Caco-2 (cell line): Measurements from ENCODE around the gene PATE4. TPM values are rescaled to one million over a fixed set of nuclear protein-coding genes. Genes with fewer than 3 reads are reported as not detected.
A peak's percentile ranks its signal among the peaks of the same experiment; 100 is the strongest.

ENCODE experiments used
- BruUV-seq: library from RNA; stranded (reverse); fragments of 400-500 nt; replicated peaks from 2 replicates; lab custom pipeline; 2021; lab: Mats Ljungman, UMichigan
- CTCF ChIA-PET: fragments of 300-600 bp; sonication (Branson Sonifier 250); formaldehyde crosslinking; loops from one replicate; lab custom pipeline; 2022; ENCODE audit warnings: antibody characterized with exemption; lab: Charles Lee
- POLR2A ChIA-PET: fragments of 300-600 bp; sonication (Branson Sonifier 250); formaldehyde crosslinking; loops from one replicate; lab custom pipeline; 2022; ENCODE audit warnings: antibody characterized with exemption; lab: Charles Lee
- DNase-seq, 2 experiments: peaks; one replicate each; pipeline versions ENCODE4 v3.0.0 to v3.0.0-alpha.2; 2020 to 2022
- H3K27me3 ChIP-seq: replicated peaks from 2 replicates; pipeline ENCODE4 v1.6.0; 2011; ENCODE audit warnings: low read length; ENCODE audit not compliant: control insufficient read depth, insufficient read depth
- H3K36me3 ChIP-seq: 2 replicates; pipeline ENCODE4 v1.5.1; 2011; ENCODE audit warnings: low read length; ENCODE audit not compliant: control insufficient read depth, insufficient read depth
- H3K4me1 ChIP-seq: fragments of 250-450 bp; sonication (Bioruptor Pico); 2 replicates; pipeline ENCODE4 v1.5.1; 2020; ENCODE audit warnings: mild to moderate bottlenecking
- H3K4me3 ChIP-seq: 2 replicates; pipeline ENCODE4 v1.5.1; 2011; ENCODE audit warnings: low read depth, mild to moderate bottlenecking, control low read depth, low read length
- H3K9me3 ChIP-seq: fragments of 250-450 bp; sonication (Bioruptor Pico); 2 replicates; pipeline ENCODE4 v1.5.1; 2020; ENCODE audit warnings: mild to moderate bottlenecking, moderate library complexity
- H3K27ac Mint-ChIP-seq: one replicate; pipeline ENCODE4 v1.8.0; 2022; ENCODE audit warnings: mixed read lengths; ENCODE audit not compliant: unreplicated experiment
- H3K27me3 Mint-ChIP-seq: one replicate; pipeline ENCODE4 v1.8.0; 2022; ENCODE audit warnings: mixed read lengths; ENCODE audit not compliant: insufficient read depth, unreplicated experiment
- H3K36me3 Mint-ChIP-seq: one replicate; pipeline ENCODE4 v1.8.0; 2022; ENCODE audit warnings: mild to moderate bottlenecking, mixed read lengths; ENCODE audit not compliant: insufficient read depth, unreplicated experiment
- H3K4me1 Mint-ChIP-seq: one replicate; pipeline ENCODE4 v1.8.0; 2022; ENCODE audit warnings: low read depth, mixed read lengths; ENCODE audit not compliant: unreplicated experiment
- H3K4me3 Mint-ChIP-seq: one replicate; pipeline ENCODE4 v1.8.0; 2022; ENCODE audit warnings: mild to moderate bottlenecking, moderate library complexity, mixed read lengths; ENCODE audit not compliant: unreplicated experiment
- H3K9me3 Mint-ChIP-seq: one replicate; pipeline ENCODE4 v1.8.0; 2022; ENCODE audit warnings: mixed read lengths; ENCODE audit not compliant: unreplicated experiment
- CTCF ChIP-seq, 2 experiments: fragments of 200-600 bp in 1 of 2; IDR thresholded peaks; 1 replicate in 1 of 2; 2 replicates in 1 of 2; pipeline versions ENCODE4 v1.5.1 to v1.8.0; 2011 to 2022; ENCODE audit warnings: antibody characterized with exemption in 1 of 2, control low read depth in 1 of 2, inconsistent platforms in 1 of 2, low read depth in 1 of 2, low read length in 1 of 2, mild to moderate bottlenecking in 1 of 2, moderate library complexity in 1 of 2; ENCODE audit not compliant: insufficient read depth in 1 of 2, severe bottlenecking in 1 of 2, unreplicated experiment in 1 of 2
- intact Hi-C: fragments of 100-400 bp; cut with micrococcal nuclease; formaldehyde crosslinking; loops from one replicate; pipeline ENCODE4 v1.10.0; 2022; ENCODE audit not compliant: unreplicated experiment
- total RNA-seq: library from RNA; stranded (reverse); gene quantifications from 2 replicates; pipeline ENCODE4 v1.2.3, GENCODE V29; 2022

The PATE4 gene
- total RNA-seq, 1 experiment from 2014 or later = not detected

GRCh38 chr11:125873881-125874555, 40.9 kb downstream of the PATE4 start:
- no TSS peak for BruUV-seq
- CTCF ChIA-PET = no interaction called here
- POLR2A ChIA-PET = no interaction called here

GRCh38 chr11:125874556-125875124, 41.5 kb downstream of the PATE4 start:
- H3K36me3 ChIP-seq = no peaks in the 10 kb centered on the region
- no TSS peak for BruUV-seq
- H3K27me3 Mint-ChIP-seq = peaks cover 3% of the 10 kb centered on the region
- intact Hi-C loops = loop anchor here (1.0 to 10.0 kb wide), 8 partner anchors 150 to 912 kb away; partner anchors contain the start of gene PKNOX2
- peaks cover 14% of the 10 kb centered on the region for H3K9me3 Mint-ChIP-seq
- H3K4me3 ChIP-seq = no peak overlapping the region
- ChIA-PET CTCF (no interaction called here), POLR2A (no interaction called here)
- H3K27ac Mint-ChIP-seq = no peak overlapping the region
- no peaks in the 10 kb centered on the region for H3K36me3 Mint-ChIP-seq
- 0 out of 2 replicates have a peak, but pooled peaks cover 4% of the 10 kb centered on the region for H3K9me3 ChIP-seq
- H3K4me3 Mint-ChIP-seq = no peak overlapping the region
- H3K27me3 ChIP-seq = no peaks in the 10 kb centered on the region
- TF ChIP-seq CTCF (IDR thresholded peaks at IDR 0.05; ENCODE audit: insufficient read depth in 1 of 2, low read depth in 1 of 2, low read length in 1 of 2, severe bottlenecking in 1 of 2, unreplicated experiment in 1 of 2) = peak; percentile 93 to 97
- DNase-seq = peak; percentile 78 to 82
- peaks cover 7% of the 10 kb centered on the region for H3K4me1 Mint-ChIP-seq
- no peaks in the 10 kb centered on the region for H3K4me1 ChIP-seq

More at GRCh38 chr11:125873881-125874555, 40.9 kb downstream of the PATE4 start:
- H3K4me1 Mint-ChIP-seq = peaks cover 7% of the 10 kb centered on the region
- peaks cover 14% of the 10 kb centered on the region for H3K9me3 Mint-ChIP-seq
- peaks cover 3% of the 10 kb centered on the region for H3K27me3 Mint-ChIP-seq
- H3K27me3 ChIP-seq = no peaks in the 10 kb centered on the region
- intact Hi-C loops = loop anchor here (1.0 to 10.0 kb wide), 8 partner anchors 150 to 911 kb away; partner anchors contain the start of gene PKNOX2
- H3K36me3 Mint-ChIP-seq = no peaks in the 10 kb centered on the region
- no peak for TF ChIP-seq CTCF (IDR thresholded peaks at IDR 0.05; ENCODE audit: insufficient read depth in 1 of 2, low read depth in 1 of 2, low read length in 1 of 2, severe bottlenecking in 1 of 2, unreplicated experiment in 1 of 2)
- H3K36me3 ChIP-seq = no peaks in the 10 kb centered on the region
- DNase-seq = no peak
- H3K4me1 ChIP-seq = no peaks in the 10 kb centered on the region
- no peak overlapping the region for H3K4me3 ChIP-seq
- no peak overlapping the region for H3K27ac Mint-ChIP-seq
- no peak overlapping the region for H3K4me3 Mint-ChIP-seq
- H3K9me3 ChIP-seq = 0 out of 2 replicates have a peak, but pooled peaks cover 4% of the 10 kb centered on the region

GRCh38 chr11:125881291-125881690, 48.2 kb downstream of the PATE4 start:
- POLR2A ChIA-PET = no interaction called here
- Histone ChIP-seq H3K9me3 (no peaks in the 10 kb centered on the region), H3K4me3 (no peak overlapping the region), H3K4me1 (no peaks in the 10 kb centered on the region), H3K36me3 (no peaks in the 10 kb centered on the region), H3K27me3 (no peaks in the 10 kb centered on the region)
- DNase-seq = no peak
- no peaks in the 10 kb centered on the region for H3K9me3 Mint-ChIP-seq
- no TSS peak for BruUV-seq
- no peak overlapping the region for H3K4me3 Mint-ChIP-seq
- peaks cover 18% of the 10 kb centered on the region for H3K27me3 Mint-ChIP-seq
- intact Hi-C loops = no loop called here
- TF ChIP-seq CTCF (IDR thresholded peaks at IDR 0.05; ENCODE audit: insufficient read depth in 1 of 2, low read depth in 1 of 2, low read length in 1 of 2, severe bottlenecking in 1 of 2, unreplicated experiment in 1 of 2) = no peak
- H3K27ac Mint-ChIP-seq = no peak overlapping the region
- CTCF ChIA-PET = no interaction called here
- peaks cover 7% of the 10 kb centered on the region for H3K4me1 Mint-ChIP-seq
- H3K36me3 Mint-ChIP-seq = no peaks in the 10 kb centered on the region
